AG09309 (cell line): ENCODE data around the gene BMP4.

Source experiments
- DNase-seq: peaks from one replicate; pipeline ENCODE4 v3.0.0-alpha.2; 2010; ENCODE audit warnings: low read depth
- H3K4me3 ChIP-seq: 2 replicates; pipeline ENCODE4 v1.5.1; 2011; ENCODE audit warnings: mild to moderate bottlenecking, low read depth, low read length, moderate library complexity; ENCODE audit not compliant: control insufficient read depth
- TF ChIP-seq, protein P1 (sequence below): IDR thresholded peaks from 2 replicates; pipeline ENCODE4 v1.5.1; 2011; ENCODE audit warnings: mild to moderate bottlenecking, low read depth, low read length, inconsistent platforms; ENCODE audit not compliant: insufficient read depth, control insufficient read depth; ENCODE audit errors: missing control alignments

BMP4 gene

DNA sequence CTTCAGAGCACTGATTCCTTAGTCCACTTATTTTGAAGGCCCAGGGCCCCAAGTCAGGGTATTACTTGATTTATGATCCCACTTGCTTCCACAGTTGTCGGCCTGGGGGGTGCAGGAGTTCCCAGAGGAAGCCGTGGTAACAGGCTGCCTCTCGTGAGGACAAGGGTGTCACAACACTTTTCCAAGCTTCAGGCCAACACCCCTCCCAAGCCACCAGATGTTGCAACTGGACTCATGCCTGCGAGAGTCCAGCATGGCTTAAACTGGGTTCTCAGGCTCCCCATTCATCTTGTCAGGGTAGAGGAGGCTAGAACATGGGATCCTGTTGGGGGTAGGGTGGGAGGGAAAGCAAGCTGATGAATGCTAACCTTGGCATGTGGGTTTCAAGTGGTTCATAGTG lies 56.1 kb downstream of the BMP4 start:
- DNase-seq, result no peak
- H3K4me3 ChIP-seq, result no peak overlapping the region
- TF ChIP-seq, protein P1, sequence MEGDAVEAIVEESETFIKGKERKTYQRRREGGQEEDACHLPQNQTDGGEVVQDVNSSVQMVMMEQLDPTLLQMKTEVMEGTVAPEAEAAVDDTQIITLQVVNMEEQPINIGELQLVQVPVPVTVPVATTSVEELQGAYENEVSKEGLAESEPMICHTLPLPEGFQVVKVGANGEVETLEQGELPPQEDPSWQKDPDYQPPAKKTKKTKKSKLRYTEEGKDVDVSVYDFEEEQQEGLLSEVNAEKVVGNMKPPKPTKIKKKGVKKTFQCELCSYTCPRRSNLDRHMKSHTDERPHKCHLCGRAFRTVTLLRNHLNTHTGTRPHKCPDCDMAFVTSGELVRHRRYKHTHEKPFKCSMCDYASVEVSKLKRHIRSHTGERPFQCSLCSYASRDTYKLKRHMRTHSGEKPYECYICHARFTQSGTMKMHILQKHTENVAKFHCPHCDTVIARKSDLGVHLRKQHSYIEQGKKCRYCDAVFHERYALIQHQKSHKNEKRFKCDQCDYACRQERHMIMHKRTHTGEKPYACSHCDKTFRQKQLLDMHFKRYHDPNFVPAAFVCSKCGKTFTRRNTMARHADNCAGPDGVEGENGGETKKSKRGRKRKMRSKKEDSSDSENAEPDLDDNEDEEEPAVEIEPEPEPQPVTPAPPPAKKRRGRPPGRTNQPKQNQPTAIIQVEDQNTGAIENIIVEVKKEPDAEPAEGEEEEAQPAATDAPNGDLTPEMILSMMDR, result no peak
